ENCODE measurements around the gene BMERB1. TPM values are rescaled to one million over a fixed set of nuclear protein-coding genes. Genes with fewer than 3 reads are reported as not detected.

BMERB1 gene
- total and polyA plus RNA-seq, 2 experiments from 2014 or later, result 17.3 to 28.1 TPM

GRCh38 chr16:15583526-15583925, 149.1 kb downstream of the BMERB1 start:
- Histone ChIP-seq H3K27me3 (ENCODE audit: insufficient read depth) (no peaks in the 10 kb centered on the region), H3K4me2 (no peak overlapping the region), H2AFZ (no peak overlapping the region), H3K9me2 (ENCODE audit: insufficient read depth) (no peaks in the 10 kb centered on the region), H3K4me3 (no peak overlapping the region), H4K20me1 (replicated peaks; ENCODE audit: insufficient read depth) (no peaks in the 10 kb centered on the region), H3K36me3 (ENCODE audit: insufficient read depth) (no peaks in the 10 kb centered on the region), H3K27ac (ENCODE audit: low read depth) (no peak overlapping the region), H3K4me1 (ENCODE audit: insufficient read depth) (no peaks in the 10 kb centered on the region), H3K79me2 (replicated peaks; ENCODE audit: insufficient read depth) (no peaks in the 10 kb centered on the region), H3F3A (replicated peaks; ENCODE audit: low read depth) (no peaks in the 10 kb centered on the region)
- peaks cover 37% of the 10 kb centered on the region for H3K9me3 Mint-ChIP-seq
- no peak overlapping the region for H3K4me3 Mint-ChIP-seq
- H3K27me3 Mint-ChIP-seq (ENCODE audit: insufficient read depth, low read depth, poor library complexity), result peaks cover 2% of the 10 kb centered on the region
- no peak overlapping the region for H3K27ac Mint-ChIP-seq
- peaks cover 67% of the 10 kb centered on the region for H3K36me3 Mint-ChIP-seq (ENCODE audit: low read depth)
- no peaks in the 10 kb centered on the region for H3K4me1 Mint-ChIP-seq
- ATAC-seq (no peak), DNase-seq (ENCODE audit: low spot score) (no peak)
- no peak for TF ChIP-seq POLR2AphosphoS5 (IDR thresholded peaks at IDR 0.05; ENCODE audit: low read depth)
- TF ChIP-seq ETS1 (IDR thresholded peaks at IDR 0.05), result no peak
- no peak for TF ChIP-seq CTCF (conservative IDR thresholded peaks at IDR 0.05; ENCODE audit: low read depth in 2 of 2)
- TF ChIP-seq EZH2phosphoT487 (IDR thresholded peaks at IDR 0.05; ENCODE audit: unreplicated experiment), result no peak
- TF ChIP-seq ZNF331 (CRISPR knock-in tag; IDR thresholded peaks at IDR 0.05; ENCODE audit: low read depth), result no peak
- no peak for TF ChIP-seq JUNB (IDR thresholded peaks at IDR 0.05; ENCODE audit: unreplicated experiment)
- no peak for TF ChIP-seq NANOG (IDR thresholded peaks at IDR 0.05; ENCODE audit: borderline replicate concordance)
- no peak for TF ChIP-seq STAT1 (IDR thresholded peaks at IDR 0.05; ENCODE audit: unreplicated experiment)
- TF ChIP-seq EZH2 (IDR thresholded peaks at IDR 0.05; ENCODE audit: low read depth, unreplicated experiment), result no peak

GRCh38 chr16:15585956-15586355, 151.6 kb downstream of the BMERB1 start:
- H3K36me3 Mint-ChIP-seq (ENCODE audit: low read depth), result peaks cover 82% of the 10 kb centered on the region
- H3K27ac Mint-ChIP-seq, result no peak overlapping the region
- Histone ChIP-seq H4K20me1 (replicated peaks; ENCODE audit: insufficient read depth) (no peaks in the 10 kb centered on the region), H3K27ac (ENCODE audit: low read depth) (no peak overlapping the region), H3K4me2 (no peak overlapping the region), H3F3A (replicated peaks; ENCODE audit: low read depth) (no peaks in the 10 kb centered on the region), H3K4me1 (ENCODE audit: insufficient read depth) (no peaks in the 10 kb centered on the region), H3K9me2 (ENCODE audit: insufficient read depth) (no peaks in the 10 kb centered on the region), H3K36me3 (ENCODE audit: insufficient read depth) (no peaks in the 10 kb centered on the region), H3K4me3 (no peak overlapping the region), H3K79me2 (replicated peaks; ENCODE audit: insufficient read depth) (no peaks in the 10 kb centered on the region), H3K27me3 (ENCODE audit: insufficient read depth) (no peaks in the 10 kb centered on the region), H2AFZ (no peak overlapping the region)
- no peaks in the 10 kb centered on the region for H3K4me1 Mint-ChIP-seq
- peaks cover 43% of the 10 kb centered on the region for H3K9me3 Mint-ChIP-seq
- no peak overlapping the region for H3K4me3 Mint-ChIP-seq
- H3K27me3 Mint-ChIP-seq (ENCODE audit: insufficient read depth, low read depth, poor library complexity), result no peaks in the 10 kb centered on the region
- DNase-seq (ENCODE audit: low spot score), result no peak
- no peak for ATAC-seq
- TF ChIP-seq ZNF462 (CRISPR knock-in tag; IDR thresholded peaks at IDR 0.05), result no peak
- TF ChIP-seq STAT1 (IDR thresholded peaks at IDR 0.05; ENCODE audit: unreplicated experiment), result no peak
- no peak for TF ChIP-seq POLR2AphosphoS5 (IDR thresholded peaks at IDR 0.05; ENCODE audit: low read depth)
- no peak for TF ChIP-seq JUNB (IDR thresholded peaks at IDR 0.05; ENCODE audit: unreplicated experiment)
- TF ChIP-seq ETS1 (IDR thresholded peaks at IDR 0.05), result no peak
- no peak for TF ChIP-seq ZNF114 (CRISPR knock-in tag; IDR thresholded peaks at IDR 0.05)
- no peak for TF ChIP-seq EZH2 (IDR thresholded peaks at IDR 0.05; ENCODE audit: low read depth, unreplicated experiment)
- no peak for TF ChIP-seq ZNF331 (CRISPR knock-in tag; IDR thresholded peaks at IDR 0.05; ENCODE audit: low read depth)
